ENCODE measurements around the gene PPP1R18.

DNA sequence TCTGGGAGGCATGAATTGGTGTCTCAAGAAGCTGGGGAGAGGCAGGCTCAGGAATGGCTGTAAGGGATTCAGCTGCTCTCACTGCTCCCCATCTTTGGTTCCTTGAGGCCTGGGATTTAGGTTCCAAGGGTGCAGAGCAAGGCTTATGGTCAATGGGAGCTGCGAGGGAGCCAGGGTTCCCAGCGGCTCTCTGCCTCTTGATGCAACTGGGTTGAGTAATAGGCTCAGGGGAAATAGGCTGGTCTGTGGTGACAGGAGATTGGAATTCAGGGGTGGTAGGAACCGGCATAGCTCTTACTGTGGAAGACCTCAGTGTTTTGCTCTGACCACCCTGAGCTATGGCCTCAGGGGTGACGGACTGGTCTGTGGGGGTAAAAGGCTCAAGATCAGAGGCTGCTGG is 17.4 kb upstream of the PPP1R18 start:
- TF ChIP-seq EZH2 (IDR thresholded peaks at IDR 0.05; ENCODE audit: insufficient read depth, poor library complexity, severe bottlenecking), result no peak
- no peak for TF ChIP-seq EZH2phosphoT487 (IDR thresholded peaks at IDR 0.05; ENCODE audit: insufficient read depth, low read depth)

All from GM23248 (cell line).